Gastroesophageal sphincter (tissue), 3 donors: ENCODE results near the gene ABCA7.

Source experiments
- EP300 ChIP-seq: sonication (generic); formaldehyde crosslinking; IDR thresholded peaks from one replicate; pipeline ENCODE4 v1.6.1; 2017; ENCODE audit warnings: antibody characterized with exemption, mild to moderate bottlenecking
- POLR2A ChIP-seq, 2 donors: fragments of 450-650 bp; IDR thresholded peaks; one replicate each; pipeline ENCODE4 v1.6.1; 2017; ENCODE audit warnings: antibody characterized with exemption in 2 of 2, mild to moderate bottlenecking in 2 of 2, moderate library complexity in 1 of 2
- POLR2AphosphoS5 ChIP-seq: sonication (generic); formaldehyde crosslinking; IDR thresholded peaks from one replicate; pipeline ENCODE4 v1.6.1; 2017; ENCODE audit warnings: antibody characterized with exemption
- TF ChIP-seq, protein P1 (sequence below), 4 experiments: fragments of 200-600 bp in 2 of 4; fragments of 450-650 bp in 2 of 4; sonication (generic) in 1 of 4; IDR thresholded peaks; one replicate each; pipeline ENCODE4 v1.5.1; 2017 to 2019; ENCODE audit warnings: antibody characterized with exemption in 4 of 4, mild to moderate bottlenecking in 2 of 4, moderate library complexity in 2 of 4

DNA sequence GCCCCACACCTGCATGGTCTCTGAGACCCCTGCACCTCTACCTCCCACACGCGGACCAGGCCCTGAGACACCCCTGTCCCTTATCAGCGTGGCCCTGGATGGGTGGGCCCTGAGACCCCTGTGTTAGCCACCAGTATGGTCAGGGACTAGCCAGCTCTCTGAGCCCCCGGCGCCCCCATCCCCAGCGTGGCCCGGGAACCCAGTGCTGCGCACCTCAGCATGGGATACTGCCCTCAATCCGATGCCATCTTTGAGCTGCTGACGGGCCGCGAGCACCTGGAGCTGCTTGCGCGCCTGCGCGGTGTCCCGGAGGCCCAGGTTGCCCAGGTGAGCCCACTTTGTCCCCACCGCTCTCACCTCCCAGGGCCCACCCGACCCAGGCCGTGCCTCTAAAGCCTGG is 22.1 kb downstream of the ABCA7 start:
- TF ChIP-seq, protein P1, sequence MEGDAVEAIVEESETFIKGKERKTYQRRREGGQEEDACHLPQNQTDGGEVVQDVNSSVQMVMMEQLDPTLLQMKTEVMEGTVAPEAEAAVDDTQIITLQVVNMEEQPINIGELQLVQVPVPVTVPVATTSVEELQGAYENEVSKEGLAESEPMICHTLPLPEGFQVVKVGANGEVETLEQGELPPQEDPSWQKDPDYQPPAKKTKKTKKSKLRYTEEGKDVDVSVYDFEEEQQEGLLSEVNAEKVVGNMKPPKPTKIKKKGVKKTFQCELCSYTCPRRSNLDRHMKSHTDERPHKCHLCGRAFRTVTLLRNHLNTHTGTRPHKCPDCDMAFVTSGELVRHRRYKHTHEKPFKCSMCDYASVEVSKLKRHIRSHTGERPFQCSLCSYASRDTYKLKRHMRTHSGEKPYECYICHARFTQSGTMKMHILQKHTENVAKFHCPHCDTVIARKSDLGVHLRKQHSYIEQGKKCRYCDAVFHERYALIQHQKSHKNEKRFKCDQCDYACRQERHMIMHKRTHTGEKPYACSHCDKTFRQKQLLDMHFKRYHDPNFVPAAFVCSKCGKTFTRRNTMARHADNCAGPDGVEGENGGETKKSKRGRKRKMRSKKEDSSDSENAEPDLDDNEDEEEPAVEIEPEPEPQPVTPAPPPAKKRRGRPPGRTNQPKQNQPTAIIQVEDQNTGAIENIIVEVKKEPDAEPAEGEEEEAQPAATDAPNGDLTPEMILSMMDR (IDR thresholded peaks at IDR 0.05) = no peak
- TF ChIP-seq POLR2AphosphoS5 = no peak
- TF ChIP-seq POLR2A (IDR thresholded peaks at IDR 0.05) = no peak
- TF ChIP-seq EP300 = no peak
